DOHH2 (cell line): ENCODE measurements around the gene CCNB1.

Source experiments
- H3F3A ChIP-seq: fragments of 200-600 bp; sonication (generic), shearing (Covaris generic); 2 replicates; pipeline ENCODE4 v1.6.0; 2016; ENCODE audit warnings: antibody characterized with exemption, mild to moderate bottlenecking; ENCODE audit not compliant: control insufficient read depth, insufficient read depth
- H3K27ac ChIP-seq: fragments of 200-600 bp; sonication (generic); 2 replicates; pipeline ENCODE4 v1.5.1; 2014; ENCODE audit warnings: low read depth, mild to moderate bottlenecking, low read length, moderate library complexity
- H3K27me3 ChIP-seq: fragments of 200-600 bp; sonication (generic); 2 replicates; pipeline ENCODE4 v1.6.1; 2014; ENCODE audit warnings: mild to moderate bottlenecking, low read length, mixed read lengths; ENCODE audit not compliant: control insufficient read depth
- H3K36me3 ChIP-seq: fragments of 200-600 bp; sonication (generic); 2 replicates; pipeline ENCODE4 v1.6.1; 2014; ENCODE audit warnings: mild to moderate bottlenecking, low read length, moderate library complexity, mixed read lengths; ENCODE audit not compliant: control insufficient read depth
- H3K4me1 ChIP-seq: fragments of 200-600 bp; sonication (generic); 2 replicates; pipeline ENCODE4 v1.6.1; 2014; ENCODE audit warnings: mild to moderate bottlenecking, low read length, mixed read lengths; ENCODE audit not compliant: control insufficient read depth
- H3K4me2 ChIP-seq: fragments of 200-600 bp; sonication (generic); 2 replicates; pipeline ENCODE4 v1.6.0; 2014; ENCODE audit warnings: mild to moderate bottlenecking, low read length, moderate library complexity
- H3K4me3 ChIP-seq: fragments of 200-600 bp; sonication (generic); 2 replicates; pipeline ENCODE4 v1.5.1; 2014; ENCODE audit warnings: mild to moderate bottlenecking, low read length, mixed read lengths
- H3K79me2 ChIP-seq: fragments of 200-600 bp; sonication (generic); 2 replicates; pipeline ENCODE4 v1.6.1; 2014; ENCODE audit warnings: mild to moderate bottlenecking, low read length, mixed read lengths; ENCODE audit not compliant: control insufficient read depth
- H3K9me2 ChIP-seq: fragments of 200-600 bp; sonication (generic); replicated peaks from 2 replicates; pipeline ENCODE4 v1.6.1; 2014; ENCODE audit warnings: mild to moderate bottlenecking, low read length, mixed read lengths; ENCODE audit not compliant: control insufficient read depth
- H3K9me3 ChIP-seq: fragments of 200-600 bp; sonication (generic); 2 replicates; pipeline ENCODE4 v1.6.1; 2014; ENCODE audit warnings: antibody characterized with exemption, low read length, mixed read lengths; ENCODE audit not compliant: control insufficient read depth, insufficient read depth
- H4K20me1 ChIP-seq: fragments of 200-600 bp; sonication (generic); 2 replicates; pipeline ENCODE4 v1.6.0; 2014; ENCODE audit warnings: low read depth, mild to moderate bottlenecking, antibody characterized with exemption, low read length, moderate library complexity; ENCODE audit not compliant: control insufficient read depth, insufficient read depth
- EZH2phosphoT487 ChIP-seq: fragments of 200-600 bp; sonication (generic); IDR thresholded peaks from 2 replicates; pipeline ENCODE4 v1.6.1; 2017; ENCODE audit warnings: borderline replicate concordance, mild to moderate bottlenecking, antibody characterized with exemption, low read length, moderate library complexity, mixed read lengths
- TF ChIP-seq, protein P1 (sequence below): fragments of 200-600 bp; sonication (generic); IDR thresholded peaks from one replicate; pipeline ENCODE4 v1.5.1; 2014; ENCODE audit warnings: antibody characterized with exemption, mild to moderate bottlenecking, low read depth, low read length; ENCODE audit not compliant: poor library complexity, severe bottlenecking

CCNB1 gene

DNA sequence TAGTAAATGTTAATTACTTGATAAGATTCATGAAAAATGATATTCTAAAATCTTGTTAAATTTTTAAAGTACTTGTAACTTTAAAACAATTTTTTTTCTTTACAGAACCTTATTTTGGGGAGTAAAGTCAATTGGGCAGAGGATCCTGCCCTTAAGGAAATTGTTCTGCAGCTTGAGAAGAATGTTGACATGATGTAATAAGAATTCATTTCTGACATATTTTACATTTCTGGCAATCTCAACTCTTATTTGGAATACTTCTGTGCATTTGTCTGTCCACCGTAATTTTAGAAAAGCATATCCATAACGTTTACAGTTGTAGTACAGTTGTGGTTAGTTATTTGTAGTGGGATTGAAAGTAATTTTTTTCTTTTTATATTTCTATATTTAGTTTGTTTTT, 42.7 kb downstream of the CCNB1 start:
- no peaks in the 10 kb centered on the region for H3K79me2 ChIP-seq
- no peak for TF ChIP-seq EZH2phosphoT487
- TF ChIP-seq, protein P1, sequence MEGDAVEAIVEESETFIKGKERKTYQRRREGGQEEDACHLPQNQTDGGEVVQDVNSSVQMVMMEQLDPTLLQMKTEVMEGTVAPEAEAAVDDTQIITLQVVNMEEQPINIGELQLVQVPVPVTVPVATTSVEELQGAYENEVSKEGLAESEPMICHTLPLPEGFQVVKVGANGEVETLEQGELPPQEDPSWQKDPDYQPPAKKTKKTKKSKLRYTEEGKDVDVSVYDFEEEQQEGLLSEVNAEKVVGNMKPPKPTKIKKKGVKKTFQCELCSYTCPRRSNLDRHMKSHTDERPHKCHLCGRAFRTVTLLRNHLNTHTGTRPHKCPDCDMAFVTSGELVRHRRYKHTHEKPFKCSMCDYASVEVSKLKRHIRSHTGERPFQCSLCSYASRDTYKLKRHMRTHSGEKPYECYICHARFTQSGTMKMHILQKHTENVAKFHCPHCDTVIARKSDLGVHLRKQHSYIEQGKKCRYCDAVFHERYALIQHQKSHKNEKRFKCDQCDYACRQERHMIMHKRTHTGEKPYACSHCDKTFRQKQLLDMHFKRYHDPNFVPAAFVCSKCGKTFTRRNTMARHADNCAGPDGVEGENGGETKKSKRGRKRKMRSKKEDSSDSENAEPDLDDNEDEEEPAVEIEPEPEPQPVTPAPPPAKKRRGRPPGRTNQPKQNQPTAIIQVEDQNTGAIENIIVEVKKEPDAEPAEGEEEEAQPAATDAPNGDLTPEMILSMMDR = no peak
- H3K4me2 ChIP-seq = no peak overlapping the region
- H3K36me3 ChIP-seq = peaks cover 59% of the 10 kb centered on the region
- no peak overlapping the region for H3K27ac ChIP-seq
- no peaks in the 10 kb centered on the region for H3K9me3 ChIP-seq
- H3K4me1 ChIP-seq = no peaks in the 10 kb centered on the region
- H3K4me3 ChIP-seq = no peak overlapping the region
- no peaks in the 10 kb centered on the region for H4K20me1 ChIP-seq
- H3K27me3 ChIP-seq = no peaks in the 10 kb centered on the region
- H3F3A ChIP-seq = 0 out of 2 replicates have a peak, but pooled peaks cover 3% of the 10 kb centered on the region
- H3K9me2 ChIP-seq = no peaks in the 10 kb centered on the region

DNA sequence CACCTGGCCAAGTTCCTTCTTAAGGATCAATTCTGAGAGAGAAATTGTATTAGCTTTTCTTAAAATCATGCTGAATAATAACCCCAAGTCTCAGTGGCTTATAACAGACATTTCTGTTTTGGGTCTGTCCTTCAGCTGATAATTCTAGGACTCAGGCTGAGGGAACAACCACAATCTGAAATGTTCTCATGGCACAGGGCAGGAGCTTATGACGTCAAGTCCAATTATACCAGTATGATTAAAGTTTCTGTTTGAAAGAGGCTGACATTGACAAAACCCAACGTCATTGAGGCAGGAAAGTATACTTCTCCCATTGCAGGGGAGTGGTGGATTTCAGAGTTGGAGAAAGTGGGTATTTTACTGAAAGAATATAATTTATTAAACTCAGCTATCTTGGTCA, 44.2 kb downstream of the CCNB1 start:
- no peaks in the 10 kb centered on the region for H3K79me2 ChIP-seq
- H3F3A ChIP-seq = peaks cover 12% of the 10 kb centered on the region
- no peak overlapping the region for H3K27ac ChIP-seq
- H3K9me3 ChIP-seq = no peaks in the 10 kb centered on the region
- TF ChIP-seq, protein P1 = no peak
- H3K4me2 ChIP-seq = no peak overlapping the region
- H4K20me1 ChIP-seq = no peaks in the 10 kb centered on the region
- no peaks in the 10 kb centered on the region for H3K27me3 ChIP-seq
- H3K36me3 ChIP-seq = peaks cover 52% of the 10 kb centered on the region
- no peaks in the 10 kb centered on the region for H3K9me2 ChIP-seq
- peaks cover 5% of the 10 kb centered on the region for H3K4me1 ChIP-seq
- H3K4me3 ChIP-seq = no peak overlapping the region

DNA sequence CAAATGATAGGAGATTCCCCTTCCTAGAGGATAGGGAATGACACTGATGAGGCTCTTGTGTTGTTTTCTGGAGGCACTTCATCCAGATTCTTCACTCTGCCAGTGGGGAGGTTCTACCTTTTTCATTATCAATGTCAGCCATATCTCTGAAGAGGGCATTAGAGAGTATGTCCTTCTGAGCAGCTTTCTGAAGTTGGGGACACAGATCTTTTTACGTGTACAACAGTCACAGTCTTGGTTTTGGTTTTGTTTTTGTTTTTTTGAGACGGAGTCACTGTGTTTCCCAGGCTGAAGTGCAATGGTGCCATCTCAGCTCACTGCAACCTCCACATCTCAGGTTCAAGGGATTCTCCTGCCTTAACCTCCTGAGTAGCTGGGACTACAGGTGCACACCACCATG, 45.1 kb downstream of the CCNB1 start:
- TF ChIP-seq, protein P1 = no peak
- TF ChIP-seq EZH2phosphoT487 = no peak
- H3F3A ChIP-seq = peaks cover 18% of the 10 kb centered on the region

More for the DNA sequence above, 45.1 kb downstream of the CCNB1 start:
- Histone ChIP-seq H3K4me2 (no peak overlapping the region), H3K4me3 (no peak overlapping the region), H3K27ac (no peak overlapping the region), H4K20me1 (no peaks in the 10 kb centered on the region), H3K79me2 (no peaks in the 10 kb centered on the region), H3K9me3 (no peaks in the 10 kb centered on the region), H3K4me1 (peaks cover 13% of the 10 kb centered on the region), H3K36me3 (peaks cover 44% of the 10 kb centered on the region), H3K9me2 (no peaks in the 10 kb centered on the region), H3K27me3 (no peaks in the 10 kb centered on the region)
